Type B pancreatic cell (in vitro differentiated cells): ENCODE results near the gene FFAR1. TPM values are rescaled to one million over a fixed set of nuclear protein-coding genes. Genes with fewer than 3 reads are reported as not detected.

ENCODE experiments used
- DNase-seq: peaks from one replicate; pipeline ENCODE4 v3.0.0; 2021; ENCODE audit warnings: mixed read lengths; ENCODE audit not compliant: unreplicated experiment; ENCODE audit errors: extremely low spot score
- H3K27ac Mint-ChIP-seq: 2 replicates; pipeline ENCODE4 v1.8.0; 2021; ENCODE audit warnings: mild to moderate bottlenecking, mixed read lengths
- H3K27me3 Mint-ChIP-seq: 2 replicates; pipeline ENCODE4 v1.8.0; 2021; ENCODE audit warnings: mixed read lengths
- H3K36me3 Mint-ChIP-seq: 2 replicates; pipeline ENCODE4 v1.8.0; 2021; ENCODE audit warnings: mixed read lengths
- H3K4me1 Mint-ChIP-seq: one replicate; pipeline ENCODE4 v1.8.0; 2021; ENCODE audit warnings: mixed read lengths; ENCODE audit not compliant: unreplicated experiment
- H3K4me3 Mint-ChIP-seq: 2 replicates; pipeline ENCODE4 v1.8.0; 2021; ENCODE audit warnings: mild to moderate bottlenecking, mixed read lengths
- H3K9me3 Mint-ChIP-seq: 2 replicates; pipeline ENCODE4 v1.8.0; 2021; ENCODE audit warnings: mixed read lengths
- CTCF ChIP-seq: fragments of 200-600 bp; sonication (generic); conservative IDR thresholded peaks from 2 replicates; pipeline ENCODE4 v1.5.0; 2021; ENCODE audit warnings: antibody characterized with exemption, mild to moderate bottlenecking
- microRNA-seq: library from miRNA; unstranded; fragments of <30 nt; microRNA quantifications from one replicate; pipeline ENCODE4, GENCODE V29; 2020
- total RNA-seq: library from RNA; stranded (reverse); gene quantifications from 2 replicates; pipeline ENCODE4 v1.2.1, GENCODE V29; 2021; ENCODE audit warnings: low replicate concordance

FFAR1 gene
- total RNA-seq, 1 donor from 2014 or later = 2.1 TPM

DNA sequence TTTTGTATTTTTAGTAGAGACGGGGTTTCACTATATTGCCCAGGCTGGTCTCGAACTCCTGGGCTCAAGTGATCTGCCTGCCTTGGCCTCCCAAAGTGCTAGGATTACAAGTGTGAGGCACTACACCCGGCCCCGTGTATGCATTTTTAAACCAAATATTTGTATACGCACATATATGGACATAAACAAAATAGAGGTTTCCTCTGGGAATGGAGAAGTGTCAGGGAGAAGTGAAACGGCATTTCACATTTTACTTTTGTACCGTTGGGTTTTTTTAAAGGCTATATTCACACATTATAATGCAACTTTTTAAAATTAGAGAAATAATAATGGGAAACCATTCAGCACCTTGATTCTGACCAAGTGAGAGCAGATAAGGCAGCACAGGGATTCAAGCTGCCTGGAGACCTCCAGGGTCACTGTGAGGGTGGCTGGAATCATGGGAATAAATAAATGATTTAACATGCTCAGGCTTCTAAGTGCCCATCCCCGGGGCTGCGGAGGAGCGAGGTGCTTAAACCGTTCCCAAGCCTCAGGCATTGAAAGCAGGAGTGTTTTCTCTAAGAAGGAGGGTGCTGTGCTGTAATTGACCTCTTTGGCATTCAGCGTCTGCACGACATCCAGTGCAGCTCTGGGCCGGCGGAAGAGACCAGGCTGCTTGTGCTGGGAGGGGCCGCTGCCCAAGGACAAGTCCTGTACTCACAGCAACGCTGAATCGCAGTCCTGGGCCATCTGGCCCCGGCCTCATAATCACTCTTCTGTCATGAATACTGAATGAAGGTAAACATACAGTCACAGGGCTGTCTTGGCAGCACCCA, 47.9 kb downstream of the FFAR1 start:
- Mint-ChIP-seq H3K4me3 (no peak overlapping the region), H3K27me3 (no peaks in the 10 kb centered on the region), H3K27ac (peak overlapping the region; percentile 76), H3K36me3 (no peaks in the 10 kb centered on the region), H3K4me1 (no peaks in the 10 kb centered on the region), H3K9me3 (no peaks in the 10 kb centered on the region)
- TF ChIP-seq CTCF = no peak
- DNase-seq = no peak

GRCh38 chr19:35396240-35396885, 48.7 kb downstream of the FFAR1 start:
- DNase-seq = no peak
- Mint-ChIP-seq H3K9me3 (no peaks in the 10 kb centered on the region), H3K27ac (peak overlapping the region; percentile 76), H3K4me3 (no peak overlapping the region), H3K27me3 (no peaks in the 10 kb centered on the region), H3K4me1 (no peaks in the 10 kb centered on the region), H3K36me3 (no peaks in the 10 kb centered on the region)
- TF ChIP-seq CTCF = no peak

DNA sequence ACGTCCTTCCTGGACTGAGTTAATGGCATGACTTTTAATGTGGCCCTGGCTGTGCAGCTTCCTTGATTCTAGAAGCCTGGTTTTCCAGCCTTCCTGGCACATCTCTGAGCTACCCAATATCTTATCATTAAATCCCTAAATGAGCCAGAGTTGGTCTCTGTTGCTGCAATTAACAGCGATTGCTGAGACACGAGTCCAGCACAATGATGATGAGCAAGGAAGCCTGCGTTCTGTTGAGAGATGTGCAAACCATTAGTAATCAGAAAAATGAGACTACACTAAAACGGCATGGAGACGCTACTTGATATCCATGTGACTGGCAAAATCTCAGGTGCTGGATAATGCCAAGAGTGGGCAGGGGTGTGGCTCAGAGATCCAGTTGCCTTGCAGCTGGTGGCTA, 49.4 kb downstream of the FFAR1 start:
- Mint-ChIP-seq H3K27ac (no peak overlapping the region), H3K4me3 (no peak overlapping the region), H3K4me1 (no peaks in the 10 kb centered on the region), H3K9me3 (no peaks in the 10 kb centered on the region), H3K36me3 (no peaks in the 10 kb centered on the region), H3K27me3 (no peaks in the 10 kb centered on the region)
- no peak for DNase-seq
- no peak for TF ChIP-seq CTCF

Small RNA genes lying within 50 kb of the gene (microRNA-seq; reads per million reads assigned to microRNA genes)
- gene MIR5196 = not detected

Other genes with a start within 250 kb of the FFAR1 start
- gene FXYD3, start 232.1 kb upstream of the FFAR1 start, total RNA-seq = 77.5 and 157 TPM in 2 replicates
- 0.21 and 2.2 TPM in 2 replicates for gene LGI4, start 212.8 kb upstream of the FFAR1 start, total RNA-seq
- gene FXYD1, start 209.1 kb upstream of the FFAR1 start, total RNA-seq = 2.0 and 5.3 TPM in 2 replicates
- 1.5 TPM in 1 of 2 replicates, not detected in the other for gene FXYD7, start 204.6 kb upstream of the FFAR1 start, total RNA-seq
- gene FXYD5, start 193.2 kb upstream of the FFAR1 start, total RNA-seq = 24.2 and 92.8 TPM in 2 replicates
- gene FAM187B, start 119.2 kb upstream of the FFAR1 start, total RNA-seq = not detected in 2 replicates
- 78.5 and 155 TPM in 2 replicates for gene LSR, start 98.9 kb upstream of the FFAR1 start, total RNA-seq
- 107 and 133 TPM in 2 replicates for gene USF2, start 78.9 kb upstream of the FFAR1 start, total RNA-seq
- gene HAMP, start 65.4 kb upstream of the FFAR1 start, total RNA-seq = 0.59 and 1.2 TPM in 2 replicates
- gene MAG, start 55.7 kb upstream of the FFAR1 start, total RNA-seq = 2.1 TPM in 1 of 2 replicates, not detected in the other
- gene CD22, start 18.7 kb upstream of the FFAR1 start, total RNA-seq = 0.92 and 2.1 TPM in 2 replicates
- gene FFAR3, start 10.6 kb downstream of the FFAR1 start, total RNA-seq = 0.34 and 0.45 TPM in 2 replicates
- not detected in 2 replicates for gene GPR42, start 23.2 kb downstream of the FFAR1 start, total RNA-seq
- 1.1 and 2.2 TPM in 2 replicates for gene FFAR2, start 100.4 kb downstream of the FFAR1 start, total RNA-seq
- 0.80 and 2.0 TPM in 2 replicates for gene KRTDAP, start 142.6 kb downstream of the FFAR1 start, total RNA-seq
- gene DMKN, start 165.7 kb downstream of the FFAR1 start, total RNA-seq = 70.9 and 141 TPM in 2 replicates
- 0.53 TPM in 1 of 2 replicates, not detected in the other for gene SBSN, start 180.4 kb downstream of the FFAR1 start, total RNA-seq
- not detected in 2 replicates for gene GAPDHS, start 185.6 kb downstream of the FFAR1 start, total RNA-seq
- 104 and 113 TPM in 2 replicates for gene TMEM147, start 197.7 kb downstream of the FFAR1 start, total RNA-seq
- 1.3 and 16.8 TPM in 2 replicates for gene ATP4A, start 215.8 kb downstream of the FFAR1 start, total RNA-seq
- not detected in 2 replicates for gene PMIS2, start 238.3 kb downstream of the FFAR1 start, total RNA-seq